ENCODE data around the gene ITPR2.
"Not testable (repeated sequence)": the region's sequence is repeated elsewhere in the genome, so short reads cannot be mapped to it uniquely, and the experiment has no call there.

The ITPR2 gene

GRCh38 chr12:26698186-26698585, 134.8 kb downstream of the ITPR2 start:
- no peak for DNase-seq

- DNase-seq, result no peak
Observed at GRCh38 chr12:26697217-26697616, 135.8 kb downstream of the ITPR2 start.

GRCh38 chr12:26696613-26697092, 136.3 kb downstream of the ITPR2 start:
- no peak for DNase-seq

GRCh38 chr12:26696048-26696612, 136.9 kb downstream of the ITPR2 start:
- DNase-seq, result no peak

- DNase-seq, result no peak
Observed at GRCh38 chr12:26694402-26694801, 138.6 kb downstream of the ITPR2 start.

- no peak for DNase-seq
Observed at GRCh38 chr12:26692407-26692806, 140.6 kb downstream of the ITPR2 start.

- no peak for DNase-seq
Observed at GRCh38 chr12:26691234-26691970, 141.6 kb downstream of the ITPR2 start.

GRCh38 chr12:26690601-26691000, 142.4 kb downstream of the ITPR2 start:
- DNase-seq, result no peak

- no peak for DNase-seq
Observed at GRCh38 chr12:26689281-26689841, 143.6 kb downstream of the ITPR2 start.

GRCh38 chr12:26688344-26688904, 144.6 kb downstream of the ITPR2 start:
- DNase-seq, result no peak

- DNase-seq, result no peak
Observed at GRCh38 chr12:26686408-26686807, 146.6 kb downstream of the ITPR2 start.

GRCh38 chr12:26684101-26684500, 148.9 kb downstream of the ITPR2 start:
- DNase-seq, result no peak

GRCh38 chr12:26683443-26683842, 149.6 kb downstream of the ITPR2 start:
- no peak for DNase-seq

- no peak for DNase-seq
Observed at GRCh38 chr12:26680727-26681455, 152.1 kb downstream of the ITPR2 start.

GRCh38 chr12:26678697-26679660, 154.0 kb downstream of the ITPR2 start:
- no peak for DNase-seq

GRCh38 chr12:26671487-26671886, 161.5 kb downstream of the ITPR2 start:
- not testable (repeated sequence) for DNase-seq

- no peak for DNase-seq
Observed at GRCh38 chr12:26668847-26669246, 164.1 kb downstream of the ITPR2 start.

GRCh38 chr12:26668230-26668629, 164.8 kb downstream of the ITPR2 start:
- no peak for DNase-seq

GRCh38 chr12:26666286-26666685, 166.7 kb downstream of the ITPR2 start:
- no peak for DNase-seq

- no peak for DNase-seq
Observed at GRCh38 chr12:26661399-26661798, 171.6 kb downstream of the ITPR2 start.

- no peak for DNase-seq
Observed at GRCh38 chr12:26659930-26660329, 173.1 kb downstream of the ITPR2 start.

- no peak for DNase-seq
Observed at GRCh38 chr12:26658991-26659390, 174.0 kb downstream of the ITPR2 start.

Data from stimulated activated CD4-positive, alpha-beta T cell treated with anti-CD3 and anti-CD28 coated beads, Interleukin-4, amount 100 ng/mL, for 1 hour (primary cell).